HCT116 (cell line): ENCODE results near the gene MROH8. TPM values are rescaled to one million over a fixed set of nuclear protein-coding genes. Genes with fewer than 3 reads are reported as not detected.

Source experiments
- ATAC-seq: fragments of 200-7000 bp; cut with Tn5 transposase; 2 replicates; pipeline ENCODE4 v1.9.1; 2020; ENCODE audit warnings: mild to moderate bottlenecking, moderate library complexity
- BruUV-seq: library from RNA; stranded (reverse); fragments of 400-500 nt; replicated peaks from 2 replicates; lab custom pipeline; 2021; lab: Mats Ljungman, UMichigan
- CTCF ChIA-PET: fragments of 300-600 bp; sonication (Branson Sonifier 250); formaldehyde crosslinking; loops from one replicate; lab custom pipeline; 2021; ENCODE audit warnings: antibody characterized with exemption; lab: Charles Lee
- POLR2A ChIA-PET: fragments of 300-600, 350-600 bp; sonication (Branson Sonifier 250); formaldehyde crosslinking; loops from one replicate; lab custom pipeline; 2021; ENCODE audit warnings: antibody characterized with exemption; lab: Charles Lee
- RAD21 ChIA-PET, 2 experiments: fragments of 300-600 bp; sonication (Branson Sonifier 250); formaldehyde crosslinking; loops; one replicate each; lab custom pipeline; 2023; ENCODE audit warnings: low total read pairs in 2 of 2; ENCODE audit not compliant: uncharacterized antibody in 2 of 2, unreplicated experiment in 2 of 2, low non-redundant PET in 1 of 2; lab: Charles Lee
- DNase-seq: peaks from one replicate; pipeline ENCODE4 v3.0.0-alpha.2; 2010; ENCODE audit warnings: low read depth, low spot score
- H2AFZ ChIP-seq: fragments of 200-600 bp; shearing (Covaris generic), sonication (generic); 2 replicates; pipeline ENCODE4 v1.6.1; 2017; ENCODE audit warnings: low read depth, mixed run types, mixed read lengths, antibody characterized with exemption, low read length; ENCODE audit not compliant: poor library complexity, severe bottlenecking
- H3K27ac ChIP-seq: 2 replicates; pipeline ENCODE4 v1.5.1; 2012; ENCODE audit warnings: low read depth, low read length
- H3K27me3 ChIP-seq: fragments of 200-600 bp; sonication (generic); 2 replicates; pipeline ENCODE4 v1.6.1; 2016; ENCODE audit warnings: mixed run types, low read length, mixed read lengths; ENCODE audit not compliant: insufficient read depth
- H3K36me3 ChIP-seq, 2 experiments: fragments of 200-500 bp in 1 of 2; fragments of 200-600 bp in 1 of 2; sonication (Bioruptor generic) in 1 of 2; sonication (generic) in 1 of 2; 2 replicates each; pipeline versions ENCODE4 v1.5.1 to v1.6.1; 2014 to 2016; ENCODE audit warnings: low read length in 2 of 2, inconsistent platforms in 1 of 2, mixed read lengths in 1 of 2, mixed run types in 1 of 2; ENCODE audit not compliant: insufficient read depth in 2 of 2, control insufficient read depth in 1 of 2
- H3K4me1 ChIP-seq, 2 experiments: fragments of 200-600 bp in 1 of 2; sonication (generic) in 1 of 2; 2 replicates each; pipeline versions ENCODE4 v1.5.1 to v1.6.1; 2012 to 2017; ENCODE audit warnings: low read length in 2 of 2, inconsistent platforms in 1 of 2, mild to moderate bottlenecking in 1 of 2, mixed read lengths in 1 of 2, mixed run types in 1 of 2, moderate library complexity in 1 of 2; ENCODE audit not compliant: insufficient read depth in 2 of 2, control insufficient read depth in 1 of 2
- H3K4me2 ChIP-seq: fragments of 200-600 bp; sonication (generic); 2 replicates; pipeline ENCODE4 v1.6.1; 2017; ENCODE audit warnings: mixed run types, low read length, mixed read lengths
- H3K4me3 ChIP-seq, 2 experiments: fragments of 200-600 bp in 1 of 2; sonication (generic) in 1 of 2; replicated peaks in 1 of 2; 2 replicates each; pipeline ENCODE4 v1.5.1; 2011 to 2016; ENCODE audit warnings: low read length in 2 of 2, control low read depth in 1 of 2, low read depth in 1 of 2, mild to moderate bottlenecking in 1 of 2, mixed read lengths in 1 of 2, mixed run types in 1 of 2
- H3K79me2 ChIP-seq: fragments of 200-600 bp; sonication (generic); 2 replicates; pipeline ENCODE4 v1.6.1; 2017; ENCODE audit warnings: mild to moderate bottlenecking, mixed run types, low read length, moderate library complexity, mixed read lengths; ENCODE audit not compliant: insufficient read depth
- H3K9ac ChIP-seq: fragments of 200-600 bp; sonication (generic); 2 replicates; pipeline ENCODE4 v1.6.1; 2016; ENCODE audit warnings: low read length, mixed read lengths
- H3K9me2 ChIP-seq: fragments of 200-600 bp; sonication (generic), shearing (Covaris generic); 2 replicates; pipeline ENCODE4 v1.6.1; 2017; ENCODE audit warnings: mixed run types, mild to moderate bottlenecking, moderate library complexity; ENCODE audit not compliant: insufficient read depth
- H3K9me3 ChIP-seq, 2 experiments: fragments of 200-500 bp in 1 of 2; fragments of 200-600 bp in 1 of 2; sonication (Bioruptor generic) in 1 of 2; sonication (generic) in 1 of 2; 2 replicates each; pipeline ENCODE4 v1.6.1; 2014 to 2017; ENCODE audit warnings: low read length in 2 of 2, mixed read lengths in 2 of 2, inconsistent platforms in 1 of 2, low read depth in 1 of 2, mild to moderate bottlenecking in 1 of 2, mixed run types in 1 of 2, moderate library complexity in 1 of 2; ENCODE audit not compliant: control insufficient read depth in 1 of 2, insufficient read depth in 1 of 2
- H4K20me1 ChIP-seq: fragments of 200-600 bp; sonication (generic), shearing (Covaris generic); 2 replicates; pipeline ENCODE4 v1.6.1; 2017; ENCODE audit warnings: mixed run types, mild to moderate bottlenecking, moderate library complexity; ENCODE audit not compliant: insufficient read depth
- EGR1 ChIP-seq: IDR thresholded peaks from 2 replicates; pipeline ENCODE4 v1.6.1; 2012; ENCODE audit warnings: low read depth
- EZH2 ChIP-seq: fragments of 200-600 bp; sonication (generic); IDR thresholded peaks from 2 replicates; pipeline ENCODE4 v1.6.1; 2017; ENCODE audit warnings: antibody characterized with exemption, mixed run types
- EZH2phosphoT487 ChIP-seq: fragments of 200-600 bp; IDR thresholded peaks from 2 replicates; pipeline ENCODE4 v1.6.1; 2018; ENCODE audit warnings: antibody characterized with exemption, borderline replicate concordance
- POLR2A ChIP-seq: IDR thresholded peaks from 2 replicates; pipeline ENCODE4 v1.7.0; 2011; ENCODE audit warnings: borderline replicate concordance; ENCODE audit not compliant: insufficient read depth, insufficient read length; ENCODE audit errors: extremely low read depth
- POLR2AphosphoS5 ChIP-seq: IDR thresholded peaks from 2 replicates; pipeline ENCODE4 v1.6.1; 2011; ENCODE audit warnings: mild to moderate bottlenecking, low read depth, low read length, moderate library complexity
- RAD21 ChIP-seq: IDR thresholded peaks from 2 replicates; pipeline ENCODE4 v1.6.1; 2012; ENCODE audit warnings: low read depth, mild to moderate bottlenecking
- REST ChIP-seq: IDR thresholded peaks from 2 replicates; pipeline ENCODE4 v1.6.1; 2012; ENCODE audit warnings: low read depth
- SP1 ChIP-seq: IDR thresholded peaks from 2 replicates; pipeline ENCODE4 v1.6.1; 2012; ENCODE audit warnings: low read depth
- YY1 ChIP-seq: IDR thresholded peaks from 2 replicates; pipeline ENCODE4 v1.6.1; 2011; ENCODE audit warnings: low read length, low read depth, moderate library complexity, mild to moderate bottlenecking; ENCODE audit not compliant: insufficient replicate concordance; ENCODE audit errors: extremely low read depth
- ZBTB33 ChIP-seq: IDR thresholded peaks from 2 replicates; pipeline ENCODE4 v1.6.1; 2011; ENCODE audit warnings: mild to moderate bottlenecking, low read length, moderate library complexity; ENCODE audit not compliant: insufficient replicate concordance; ENCODE audit errors: extremely low read depth
- ZFX ChIP-seq: fragments of 450-650 bp; IDR thresholded peaks from 2 replicates; pipeline ENCODE4 v1.6.1; 2017
- intact Hi-C: fragments of 100-400 bp; cut with micrococcal nuclease; formaldehyde crosslinking; loops from 2 replicates; pipeline ENCODE4 v1.10.0; 2022
- total RNA-seq: library from RNA; stranded (reverse); gene quantifications from one replicate; pipeline ENCODE4 v1.2.1, GENCODE V29; 2021; ENCODE audit not compliant: unreplicated experiment

The MROH8 gene
- total RNA-seq, 1 experiment from 2014 or later: 0.79 TPM

- no peak overlapping the region for H3K9ac ChIP-seq
- H3K4me2 ChIP-seq: no peak overlapping the region
- intact Hi-C loops: no loop called here
- H2AFZ ChIP-seq: no peak overlapping the region
- DNase-seq (no peak), ATAC-seq (no peak)
- H3K9me2 ChIP-seq: no peaks in the 10 kb centered on the region
- H3K4me1 ChIP-seq: no peaks in the 10 kb centered on the region
- no peaks in the 10 kb centered on the region for H3K79me2 ChIP-seq
- H3K9me3 ChIP-seq: no peaks in the 10 kb centered on the region
- peaks cover 17% of the 10 kb centered on the region for H3K27me3 ChIP-seq
- no peaks in the 10 kb centered on the region for H3K36me3 ChIP-seq
- ChIA-PET CTCF (no interaction called here), RAD21 (no interaction called here), POLR2A (no interaction called here)
- no TSS peak for BruUV-seq
- H3K4me3 ChIP-seq: no peak overlapping the region
- H3K27ac ChIP-seq: no peak overlapping the region
- no peaks in the 10 kb centered on the region for H4K20me1 ChIP-seq
- TF ChIP-seq EZH2 (no peak), RAD21 (no peak), EZH2phosphoT487 (no peak), YY1 (no peak), SP1 (no peak), POLR2A (no peak), POLR2AphosphoS5 (no peak), EGR1 (no peak), ZBTB33 (no peak), REST (no peak), ZFX (no peak)
Measured at GRCh38 chr20:37158248-37158647, 21.1 kb downstream of the MROH8 start.
